Measurements from ENCODE around the gene F2RL2. TPM values are rescaled to one million over a fixed set of nuclear protein-coding genes. Genes with fewer than 3 reads are reported as not detected.

F2RL2 gene
- total and polyA plus RNA-seq, 10 of the 15 experiments (the other 5 are each of a cell fraction or from before 2014, with no cell fraction given): 0.03 to 0.24 (median 0.08) TPM; not detected in 5

- ATAC-seq (no peak), FAIRE-seq (no peak), DNase-seq (ENCODE audit: low read depth, low spot score) (no peak)
- CTCF ChIA-PET: interaction anchor here (1.4 to 8.5 kb wide), 6 partner anchors 21 to 170 kb away, joined by 3 to 239 read pairs (median 4); no protein-coding TSS in a partner anchor
- Histone ChIP-seq H3K79me2 (ENCODE audit: control insufficient read depth, insufficient read depth, low read length) (no peaks in the 10 kb centered on the region), H3K4me1 (ENCODE audit: control insufficient read depth, insufficient read depth, low read length) (no peaks in the 10 kb centered on the region), H4K20me1 (ENCODE audit: control insufficient read depth, insufficient read depth) (no peaks in the 10 kb centered on the region), H3K27me3 (replicated peaks in 1 of 2; ENCODE audit: control insufficient read depth in 2 of 2, insufficient read depth in 2 of 2, low read length in 1 of 2) (no peaks in the 10 kb centered on the region), H3K27ac (ENCODE audit: control insufficient read depth, insufficient read depth) (no peak overlapping the region), H2AFZ (ENCODE audit: control insufficient read depth, low read depth, low read length) (no peak overlapping the region), H3K4me3 (no peak overlapping the region), H3K4me2 (ENCODE audit: control insufficient read depth, insufficient read depth) (no peak overlapping the region), H3K9me3 (replicated peaks; ENCODE audit: control insufficient read depth, insufficient read depth, low read length) (no peaks in the 10 kb centered on the region), H3K36me3 (ENCODE audit: control insufficient read depth in 2 of 2, insufficient read depth in 2 of 2, low read length in 1 of 2) (0 out of 4 replicates have a peak, but pooled peaks cover 0 to 3% of the 10 kb centered on the region in 2 experiments), H3K9ac (ENCODE audit: control insufficient read depth, insufficient read depth, low read length) (no peak overlapping the region)
- POLR2A ChIA-PET: no interaction called here
- in situ Hi-C loops (cut with MboI): loop anchor here (5.0 kb wide), 1 partner anchor 37 kb away; no protein-coding TSS in a partner anchor
- intact Hi-C loops (cut with micrococcal nuclease; ENCODE audit: unreplicated experiment): loop anchor here (5.0 kb wide), 1 partner anchor 262 kb away; no protein-coding TSS in a partner anchor
- no peak for TF ChIP-seq ETV6 (conservative IDR thresholded peaks at IDR 0.05 in 1 of 2, IDR thresholded peaks at IDR 0.05 in 1 of 2; ENCODE audit: borderline replicate concordance in 1 of 2, low read depth in 1 of 2)
- TF ChIP-seq ATF7 (IDR thresholded peaks at IDR 0.05; ENCODE audit: low read depth): no peak
- TF ChIP-seq SUZ12 (IDR thresholded peaks at IDR 0.05; ENCODE audit: unreplicated experiment): no peak
- TF ChIP-seq IRF4 (IDR thresholded peaks at IDR 0.05; ENCODE audit: low read depth, low read length): no peak
- TF ChIP-seq ZNF592 (IDR thresholded peaks at IDR 0.05): no peak
- no peak for TF ChIP-seq EP300 (IDR thresholded peaks at IDR 0.05; ENCODE audit: borderline replicate concordance in 1 of 2, control insufficient read depth in 1 of 2, low read depth in 2 of 2, low read length in 2 of 2)
- TF ChIP-seq GABPA (IDR thresholded peaks at IDR 0.05; ENCODE audit: low read depth): no peak
- no peak for TF ChIP-seq RFX5 (IDR thresholded peaks at IDR 0.05; ENCODE audit: low read depth, low read length)
- TF ChIP-seq, protein P1, sequence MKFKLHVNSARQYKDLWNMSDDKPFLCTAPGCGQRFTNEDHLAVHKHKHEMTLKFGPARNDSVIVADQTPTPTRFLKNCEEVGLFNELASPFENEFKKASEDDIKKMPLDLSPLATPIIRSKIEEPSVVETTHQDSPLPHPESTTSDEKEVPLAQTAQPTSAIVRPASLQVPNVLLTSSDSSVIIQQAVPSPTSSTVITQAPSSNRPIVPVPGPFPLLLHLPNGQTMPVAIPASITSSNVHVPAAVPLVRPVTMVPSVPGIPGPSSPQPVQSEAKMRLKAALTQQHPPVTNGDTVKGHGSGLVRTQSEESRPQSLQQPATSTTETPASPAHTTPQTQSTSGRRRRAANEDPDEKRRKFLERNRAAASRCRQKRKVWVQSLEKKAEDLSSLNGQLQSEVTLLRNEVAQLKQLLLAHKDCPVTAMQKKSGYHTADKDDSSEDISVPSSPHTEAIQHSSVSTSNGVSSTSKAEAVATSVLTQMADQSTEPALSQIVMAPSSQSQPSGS (IDR thresholded peaks at IDR 0.05; ENCODE audit: low read length): no peak
- TF ChIP-seq NR2F1 (conservative IDR thresholded peaks at IDR 0.05): no peak
- no peak for TF ChIP-seq NFYA (IDR thresholded peaks at IDR 0.05; ENCODE audit: borderline replicate concordance, low read depth, low read length)
- TF ChIP-seq STAT1 (conservative IDR thresholded peaks at IDR 0.05): no peak
- TF ChIP-seq ASH2L (IDR thresholded peaks at IDR 0.05; ENCODE audit: borderline replicate concordance, low read depth): no peak
- no peak for TF ChIP-seq E2F8 (IDR thresholded peaks at IDR 0.05; ENCODE audit: low read depth, partially characterized antibody)
- no peak for TF ChIP-seq CBX5 (IDR thresholded peaks at IDR 0.05; ENCODE audit: low read depth)
- RAD21 ChIA-PET (ENCODE audit: unreplicated experiment): interaction anchor here (12.9 kb wide), 1 partner anchor 172 kb away, joined by 166 read pairs; no protein-coding TSS in a partner anchor
- WGBS (ENCODE audit: insufficient coverage, insufficient replicate concordance, low lambda C conversion rate, missing lambda C conversion rate): 100% methylated on average over 2 of the region's 2 CpGs
- SMC1A ChIA-PET (ENCODE audit: uncharacterized antibody, unreplicated experiment): interaction anchor here (0.7 to 8.7 kb wide), 4 partner anchors 34 to 169 kb away, joined by 3 to 154 read pairs (median 5); no protein-coding TSS in a partner anchor
- no TSS peak for BruUV-seq (replicated peaks)
Measured at GRCh38 chr5:76604838-76605237, 18.4 kb downstream of the F2RL2 start.
